Stomach (tissue), 9 donors: Measurements from ENCODE around the gene POC1A. TPM values are rescaled to one million over a fixed set of nuclear protein-coding genes. Genes with fewer than 3 reads are reported as not detected.

Experiments used
- DNase-seq, 2 donors: peaks; one replicate each; pipeline versions ENCODE4 v3.0.0 to v3.0.0-alpha.2; 2013 to 2019
- H3K27ac ChIP-seq, 5 donors: fragments of 200-600 bp in 4 of 5; sonication (generic) in 4 of 5; one replicate each; pipeline ENCODE4 v1.5.1; 2013 to 2019; ENCODE audit warnings: mild to moderate bottlenecking in 1 of 5, moderate library complexity in 1 of 5
- H3K27me3 ChIP-seq, 3 donors: fragments of 200-600 bp; sonication (generic); one replicate each; pipeline ENCODE4 v1.5.1; 2017 to 2019; ENCODE audit warnings: mixed run types in 1 of 3
- H3K36me3 ChIP-seq, 4 donors: fragments of 200-600 bp; sonication (generic); 1 replicate in 3 of 4; 2 replicates in 1 of 4; pipeline ENCODE4 v1.5.1; 2016 to 2019
- H3K4me1 ChIP-seq, 4 donors: fragments of 200-600 bp; sonication (generic); one replicate each; pipeline ENCODE4 v1.5.1; 2016 to 2019
- H3K4me3 ChIP-seq, 4 donors: fragments of 200-600 bp; sonication (generic) in 3 of 4; one replicate each; pipeline ENCODE4 v1.5.1; 2016 to 2019; ENCODE audit warnings: mild to moderate bottlenecking in 1 of 4
- H3K9me3 ChIP-seq, 4 donors: fragments of 200-600 bp; sonication (generic); one replicate each; pipeline ENCODE4 v1.5.1; 2016 to 2019
- CTCF ChIP-seq, 7 experiments: fragments of 450-650 bp in 4 of 7; fragments of 200-600 bp in 3 of 7; sonication (generic) in 3 of 7; IDR thresholded peaks; one replicate each; pipeline ENCODE4 v1.5.1; 2016 to 2019; ENCODE audit warnings: antibody characterized with exemption in 7 of 7, control low read depth in 2 of 7, mild to moderate bottlenecking in 1 of 7
- EP300 ChIP-seq: sonication (generic); formaldehyde crosslinking; IDR thresholded peaks from one replicate; pipeline ENCODE4 v1.6.1; 2017; ENCODE audit warnings: antibody characterized with exemption
- POLR2A ChIP-seq, 4 donors: fragments of 450-650 bp; IDR thresholded peaks; one replicate each; pipeline ENCODE4 v1.6.1; 2016; ENCODE audit warnings: antibody characterized with exemption in 4 of 4, control low read depth in 2 of 4, mild to moderate bottlenecking in 1 of 4, moderate library complexity in 1 of 4
- POLR2AphosphoS5 ChIP-seq, 3 donors: sonication (generic); formaldehyde crosslinking; IDR thresholded peaks; one replicate each; pipeline ENCODE4 v1.6.1; 2016; ENCODE audit warnings: antibody characterized with exemption in 3 of 3
- WGBS, 5 donors: extraction: QIAGEN DNeasy Blood & Tissue Kit in 3 of 5; methylation state at CpG; one replicate each; pipeline versions ENCODE4 v1.1.5 to v1.1.7; 2013 to 2018; 5-methylcytosine and 5-hydroxymethylcytosine counted together
- intact Hi-C: fragments of 100-400 bp; cut with DNase I; formaldehyde crosslinking; loops from one replicate; pipeline ENCODE4 v1.15.1; 2023; ENCODE audit warnings: low total_unique reads
- polyA plus RNA-seq, 3 donors: library from polyadenylated mRNA; stranded (reverse); fragments of 200-250 nt; gene quantifications; one replicate each; pipeline ENCODE4 v1.2.3, GENCODE V29; 2013
- total RNA-seq, 5 donors: library from RNA; depleted of rRNA; stranded (reverse); fragments of >200 nt; gene quantifications; one replicate each; pipeline versions ENCODE4 v1.1.0 to v1.2.3, GENCODE V29; 2014 to 2016
- donor health status: healthy with polysubstance abuse.
- donor health status: Bipolar disorder and iron deficiency.
- donor health status: healthy.

The POC1A gene
- total and polyA plus RNA-seq, 8 donors, result 1.8 to 23.2 (median 3.5) TPM; not detected in 1

- H3K9me3 ChIP-seq, result no peaks in the 10 kb centered on the region
- 63 to 79% (median 74%) methylated on average over 9 to 11 of the region's 11 CpGs for WGBS, 5 donors
- intact Hi-C loops, result no loop called here
- H3K4me3 ChIP-seq, result no peak overlapping the region
- TF ChIP-seq POLR2AphosphoS5 (IDR thresholded peaks at IDR 0.05) (no peak), POLR2A (IDR thresholded peaks at IDR 0.05) (no peak), CTCF (IDR thresholded peaks at IDR 0.05) (no peak), EP300 (no peak)
- no peak overlapping the region for H3K27ac ChIP-seq
- H3K27me3 ChIP-seq, result no peaks in the 10 kb centered on the region
- H3K36me3 ChIP-seq, result no peaks in the 10 kb centered on the region
- no peak for DNase-seq
- no peaks in the 10 kb centered on the region for H3K4me1 ChIP-seq
Measured at GRCh38 chr3:52032702-52033408, 121.4 kb downstream of the POC1A start.

GRCh38 chr3:52031896-52032295 is 122.3 kb downstream of the POC1A start:
- H3K9me3 ChIP-seq, result no peaks in the 10 kb centered on the region
- no peak overlapping the region for H3K27ac ChIP-seq
- 89 to 92% (median 90%) methylated on average over 9 to 10 of the region's 10 CpGs for WGBS, 5 donors
- no peaks in the 10 kb centered on the region for H3K36me3 ChIP-seq
- intact Hi-C loops, result no loop called here
- H3K27me3 ChIP-seq, result no peaks in the 10 kb centered on the region
- no peaks in the 10 kb centered on the region for H3K4me1 ChIP-seq
- DNase-seq, result no peak
- H3K4me3 ChIP-seq, result no peak overlapping the region
- no peak for TF ChIP-seq POLR2A (IDR thresholded peaks at IDR 0.05)
- TF ChIP-seq CTCF (IDR thresholded peaks at IDR 0.05), result no peak
- TF ChIP-seq POLR2AphosphoS5 (IDR thresholded peaks at IDR 0.05), result no peak
- no peak for TF ChIP-seq EP300

- Histone ChIP-seq H3K36me3 (no peaks in the 10 kb centered on the region), H3K9me3 (no peaks in the 10 kb centered on the region), H3K27me3 (no peaks in the 10 kb centered on the region), H3K4me1 (no peaks in the 10 kb centered on the region), H3K4me3 (no peak overlapping the region), H3K27ac (no peak overlapping the region)
- DNase-seq, result no peak
- 90 to 91% (median 90%) methylated on average over 9 to 11 of the region's 11 CpGs for WGBS, 5 donors
- TF ChIP-seq CTCF (IDR thresholded peaks at IDR 0.05) (no peak), POLR2A (IDR thresholded peaks at IDR 0.05) (no peak), POLR2AphosphoS5 (IDR thresholded peaks at IDR 0.05) (no peak), EP300 (no peak)
- intact Hi-C loops, result no loop called here
Measured at GRCh38 chr3:52030714-52031310, 123.4 kb downstream of the POC1A start.

- 81 to 95% (median 89%) methylated on average over 9 to 10 of the region's 10 CpGs for WGBS, 5 donors
- TF ChIP-seq EP300 (no peak), POLR2AphosphoS5 (IDR thresholded peaks at IDR 0.05) (no peak), POLR2A (IDR thresholded peaks at IDR 0.05) (no peak), CTCF (IDR thresholded peaks at IDR 0.05) (no peak)
Measured at GRCh38 chr3:52029535-52029934, 124.7 kb downstream of the POC1A start.

More at GRCh38 chr3:52029535-52029934, 124.7 kb downstream of the POC1A start:
- intact Hi-C loops, result no loop called here
- Histone ChIP-seq H3K4me1 (no peaks in the 10 kb centered on the region), H3K36me3 (no peaks in the 10 kb centered on the region), H3K27ac (no peak overlapping the region), H3K9me3 (no peaks in the 10 kb centered on the region), H3K4me3 (no peak overlapping the region), H3K27me3 (no peaks in the 10 kb centered on the region)
- DNase-seq, result no peak
